CD14-positive monocyte (primary cell): ENCODE results near the gene PKMYT1. TPM values are rescaled to one million over a fixed set of nuclear protein-coding genes. Genes with fewer than 3 reads are reported as not detected.

Experiments used
- DNase-seq, 3 donors: peaks; one replicate each; pipeline ENCODE4 v3.0.0-alpha.2; 2011 to 2022
- H2AFZ ChIP-seq: 2 replicates; pipeline ENCODE4 v1.6.0; 2012; ENCODE audit warnings: mild to moderate bottlenecking, low read depth, low read length, inconsistent platforms; ENCODE audit not compliant: insufficient read depth, poor library complexity, severe bottlenecking
- H3K27ac ChIP-seq, 2 donors: 1 replicate in 1 of 2; 2 replicates in 1 of 2; pipeline ENCODE4 v1.5.1; 2012 to 2013; ENCODE audit warnings: low read length in 2 of 2, control low read depth in 1 of 2, inconsistent platforms in 1 of 2, low read depth in 1 of 2, mild to moderate bottlenecking in 1 of 2
- H3K27me3 ChIP-seq, 2 donors: one replicate each; pipeline versions ENCODE4 v1.6.0 to v1.6.1; 2011 to 2013; ENCODE audit warnings: low read length in 2 of 2; ENCODE audit not compliant: control insufficient read depth in 2 of 2, insufficient read depth in 2 of 2
- H3K36me3 ChIP-seq, 2 donors: replicated peaks in 1 of 2; 1 replicate in 1 of 2; 2 replicates in 1 of 2; pipeline versions ENCODE4 v1.5.1 to v1.6.1; 2012 to 2013; ENCODE audit warnings: low read length in 2 of 2, control low read depth in 1 of 2, inconsistent platforms in 1 of 2, mild to moderate bottlenecking in 1 of 2; ENCODE audit not compliant: insufficient read depth in 2 of 2, control insufficient read depth in 1 of 2
- H3K4me1 ChIP-seq, 2 donors: 1 replicate in 1 of 2; 2 replicates in 1 of 2; pipeline versions ENCODE4 v1.5.1 to v1.6.1; 2012 to 2013; ENCODE audit warnings: low read length in 2 of 2, control low read depth in 1 of 2, inconsistent platforms in 1 of 2, mild to moderate bottlenecking in 1 of 2, moderate library complexity in 1 of 2; ENCODE audit not compliant: insufficient read depth in 2 of 2, control insufficient read depth in 1 of 2
- H3K4me2 ChIP-seq: replicated peaks from 2 replicates; pipeline ENCODE3; 2012; ENCODE audit warnings: low read length, moderate library complexity, mild to moderate bottlenecking; ENCODE audit not compliant: poor library complexity, severe bottlenecking; ENCODE audit errors: extremely low read depth
- H3K4me3 ChIP-seq, 3 experiments: fragments of 200-600 bp in 1 of 3; sonication (generic) in 1 of 3; replicated peaks in 1 of 3; 1 replicate in 2 of 3; 2 replicates in 1 of 3; pipeline ENCODE4 v1.5.1; 2011 to 2013; ENCODE audit warnings: low read length in 3 of 3, mild to moderate bottlenecking in 3 of 3, control low read depth in 2 of 3, low read depth in 2 of 3, inconsistent platforms in 1 of 3, moderate library complexity in 1 of 3
- H3K79me2 ChIP-seq: 2 replicates; pipeline ENCODE4 v1.6.0; 2012; ENCODE audit warnings: mild to moderate bottlenecking, control low read depth, inconsistent platforms, low read length, moderate library complexity; ENCODE audit not compliant: insufficient read depth
- H3K9ac ChIP-seq: 2 replicates; pipeline ENCODE4 v1.6.0; 2017; ENCODE audit warnings: low read length, mild to moderate bottlenecking; ENCODE audit not compliant: insufficient read depth, poor library complexity, severe bottlenecking
- H3K9me3 ChIP-seq, 2 donors: replicated peaks in 1 of 2; 1 replicate in 1 of 2; 2 replicates in 1 of 2; pipeline versions ENCODE4 v1.5.1 to v1.6.1; 2012 to 2013; ENCODE audit warnings: low read length in 2 of 2, control low read depth in 1 of 2; ENCODE audit not compliant: control insufficient read depth in 1 of 2, insufficient read depth in 1 of 2
- H4K20me1 ChIP-seq: 2 replicates; pipeline ENCODE4 v1.6.0; 2012; ENCODE audit warnings: mild to moderate bottlenecking, low read length, control low read depth, moderate library complexity; ENCODE audit not compliant: insufficient read depth
- H3K27ac Mint-ChIP-seq, 7 donors: one replicate each; pipeline ENCODE4 v1.8.0; 2020; ENCODE audit warnings: mild to moderate bottlenecking in 7 of 7, mixed read lengths in 7 of 7, moderate library complexity in 6 of 7, inconsistent platforms in 2 of 7
- H3K27me3 Mint-ChIP-seq, 3 donors: one replicate each; pipeline ENCODE4 v1.8.0; 2021 to 2022; ENCODE audit warnings: low read depth in 3 of 3, mild to moderate bottlenecking in 3 of 3, mixed read lengths in 3 of 3, moderate library complexity in 3 of 3, inconsistent platforms in 1 of 3
- H3K36me3 Mint-ChIP-seq, 2 donors: one replicate each; pipeline ENCODE4 v1.8.0; 2020; ENCODE audit warnings: mixed read lengths in 2 of 2, inconsistent platforms in 1 of 2, mild to moderate bottlenecking in 1 of 2
- H3K4me1 Mint-ChIP-seq: one replicate; pipeline ENCODE4 v1.8.0; 2020; ENCODE audit warnings: mild to moderate bottlenecking, mixed read lengths
- H3K4me3 Mint-ChIP-seq, 2 donors: one replicate each; pipeline ENCODE4 v1.8.0; 2020; ENCODE audit warnings: mild to moderate bottlenecking in 2 of 2, mixed read lengths in 2 of 2, moderate library complexity in 1 of 2
- H3K9me3 Mint-ChIP-seq, 7 donors: one replicate each; pipeline ENCODE4 v1.8.0; 2020 to 2022; ENCODE audit warnings: mixed read lengths in 7 of 7, mild to moderate bottlenecking in 6 of 7, moderate library complexity in 6 of 7, inconsistent platforms in 2 of 7
- whole genome bisulfite sequencing: methylation state at CpG from one replicate; pipeline ENCODE4 v1.1.5; 2013; ENCODE audit warnings: missing lambda C conversion rate; ENCODE audit not compliant: insufficient coverage; 5-methylcytosine and 5-hydroxymethylcytosine counted together
- intact Hi-C, 2 donors: fragments of 100-400 bp; cut with micrococcal nuclease; formaldehyde crosslinking; loops; one replicate each; pipeline versions ENCODE4 v1.15.0 to v1.15.1; 2023
- polyA plus RNA-seq, 3 donors: library from polyadenylated mRNA; depleted of rRNA in 1 of 3; unstranded in 2 of 3; stranded (reverse) in 1 of 3; fragments of 300-500 nt in 2 of 3; fragments of >200 nt in 1 of 3; fragmentation: Illumina TruSeq in 2 of 3; gene quantifications; 1 replicate in 2 of 3; 2 replicates in 1 of 3; pipeline ENCODE4 v1.2.3, GENCODE V29; 2012 to 2021
- TF ChIP-seq, protein P1 (sequence below): fragments of 200-600 bp; IDR thresholded peaks from one replicate; pipeline ENCODE4 v1.8.0; 2022; ENCODE audit warnings: antibody characterized with exemption, mild to moderate bottlenecking

The PKMYT1 gene
- polyA plus RNA-seq, 3 donors = 0.39 to 3.2 (median 3.0) TPM

DNA sequence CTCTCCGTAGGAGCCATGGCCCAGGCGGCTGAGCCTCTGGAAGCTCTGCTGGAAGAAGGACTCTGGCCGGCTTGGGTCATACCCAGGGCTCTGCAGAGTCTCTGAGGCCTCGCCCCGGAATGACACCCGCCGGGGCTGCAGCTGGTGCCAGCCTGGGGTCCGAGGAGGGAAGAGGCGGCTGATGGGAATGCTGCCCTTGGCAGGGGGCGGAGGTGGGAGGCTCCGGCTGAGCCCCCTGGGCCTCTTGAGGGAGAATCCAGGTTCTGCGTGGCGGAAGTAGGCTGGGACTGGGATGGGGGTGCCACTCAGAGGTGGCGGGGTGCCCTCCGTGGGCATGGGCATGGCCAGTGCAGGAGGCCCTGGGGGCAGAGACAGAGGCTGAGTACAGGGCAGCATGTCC is 3.6 kb downstream of the PKMYT1 start:
- no peak for DNase-seq
- no peak overlapping the region for H3K4me3 ChIP-seq
- H3K4me1 ChIP-seq = peaks cover 18 to 21% of the 10 kb centered on the region in 2 donors
- Mint-ChIP-seq H3K36me3 (peaks cover 10 to 27% of the 10 kb centered on the region in 2 donors), H3K9me3 (no peaks in the 10 kb centered on the region), H3K4me1 (peaks cover 29% of the 10 kb centered on the region), H3K27me3 (peaks cover 0 to 1% (median 0%) of the 10 kb centered on the region in 3 donors), H3K27ac (no peak overlapping the region), H3K4me3 (peak overlapping the region in 1 of 2 donors; percentile 43)
- H3K27me3 ChIP-seq = no peaks in the 10 kb centered on the region
- H2AFZ ChIP-seq = no peak overlapping the region
- no peak overlapping the region for H3K4me2 ChIP-seq
- H3K9ac ChIP-seq = no peak overlapping the region
- H3K27ac ChIP-seq = no peak overlapping the region
- WGBS = 99% methylated on average over 12 of the region's 15 CpGs
- peaks cover 12% of the 10 kb centered on the region for H3K79me2 ChIP-seq
- no peaks in the 10 kb centered on the region for H3K9me3 ChIP-seq
- TF ChIP-seq, protein P1, sequence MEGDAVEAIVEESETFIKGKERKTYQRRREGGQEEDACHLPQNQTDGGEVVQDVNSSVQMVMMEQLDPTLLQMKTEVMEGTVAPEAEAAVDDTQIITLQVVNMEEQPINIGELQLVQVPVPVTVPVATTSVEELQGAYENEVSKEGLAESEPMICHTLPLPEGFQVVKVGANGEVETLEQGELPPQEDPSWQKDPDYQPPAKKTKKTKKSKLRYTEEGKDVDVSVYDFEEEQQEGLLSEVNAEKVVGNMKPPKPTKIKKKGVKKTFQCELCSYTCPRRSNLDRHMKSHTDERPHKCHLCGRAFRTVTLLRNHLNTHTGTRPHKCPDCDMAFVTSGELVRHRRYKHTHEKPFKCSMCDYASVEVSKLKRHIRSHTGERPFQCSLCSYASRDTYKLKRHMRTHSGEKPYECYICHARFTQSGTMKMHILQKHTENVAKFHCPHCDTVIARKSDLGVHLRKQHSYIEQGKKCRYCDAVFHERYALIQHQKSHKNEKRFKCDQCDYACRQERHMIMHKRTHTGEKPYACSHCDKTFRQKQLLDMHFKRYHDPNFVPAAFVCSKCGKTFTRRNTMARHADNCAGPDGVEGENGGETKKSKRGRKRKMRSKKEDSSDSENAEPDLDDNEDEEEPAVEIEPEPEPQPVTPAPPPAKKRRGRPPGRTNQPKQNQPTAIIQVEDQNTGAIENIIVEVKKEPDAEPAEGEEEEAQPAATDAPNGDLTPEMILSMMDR = no peak
- H4K20me1 ChIP-seq = peaks cover 5% of the 10 kb centered on the region
- peaks cover 18 to 31% of the 10 kb centered on the region in 2 donors for H3K36me3 ChIP-seq
- intact Hi-C loops = no loop called here

- H3K4me3 ChIP-seq = no peak overlapping the region
- H3K36me3 ChIP-seq = peaks cover 20 to 31% of the 10 kb centered on the region in 2 donors
- H3K27ac ChIP-seq = no peak overlapping the region
- peaks cover 10% of the 10 kb centered on the region for H4K20me1 ChIP-seq
- Mint-ChIP-seq H3K9me3 (no peaks in the 10 kb centered on the region), H3K4me3 (no peak overlapping the region), H3K27me3 (peaks cover 0 to 1% (median 0%) of the 10 kb centered on the region in 3 donors), H3K36me3 (peaks cover 10 to 27% of the 10 kb centered on the region in 2 donors), H3K27ac (no peak overlapping the region), H3K4me1 (peaks cover 25% of the 10 kb centered on the region)
- WGBS = 96% methylated on average over 6 of the region's 7 CpGs
- no peak overlapping the region for H3K9ac ChIP-seq
- intact Hi-C loops = no loop called here
- H3K79me2 ChIP-seq = peaks cover 16% of the 10 kb centered on the region
- no peak overlapping the region for H3K4me2 ChIP-seq
- no peaks in the 10 kb centered on the region for H3K27me3 ChIP-seq
- no peak overlapping the region for H2AFZ ChIP-seq
- TF ChIP-seq, protein P1 = no peak
- no peak for DNase-seq
- no peaks in the 10 kb centered on the region for H3K9me3 ChIP-seq
- H3K4me1 ChIP-seq = peaks cover 15 to 19% of the 10 kb centered on the region in 2 donors
Observed at GRCh38 chr16:2976201-2976600, 4.0 kb downstream of the PKMYT1 start.
